IMR-90 (cell line): Measurements from ENCODE around the gene CHST3. TPM values are rescaled to one million over a fixed set of nuclear protein-coding genes. Genes with fewer than 3 reads are reported as not detected.

Source experiments
- ATAC-seq: fragments of 200-7000 bp; cut with Tn5 transposase; 2 replicates; pipeline ENCODE4 v1.9.1; 2020; ENCODE audit warnings: low read depth, mild to moderate bottlenecking, moderate library complexity
- BruUV-seq: library from RNA; stranded (reverse); fragments of 400-500 nt; replicated peaks from 2 replicates; lab custom pipeline; 2021; lab: Mats Ljungman, UMichigan
- CTCF ChIA-PET: fragments of 300-600 bp; formaldehyde crosslinking; extraction: SDS; loops from one replicate; lab custom pipeline; 2021; ENCODE audit warnings: antibody characterized with exemption; lab: Yijun Ruan, JAX
- POLR2A ChIA-PET: fragments of 300-600 bp; sonication (Branson Sonifier 250); formaldehyde crosslinking; loops from one replicate; lab custom pipeline; 2022; ENCODE audit warnings: antibody characterized with exemption; ENCODE audit not compliant: unreplicated experiment; lab: Charles Lee
- DNase-seq: peaks from one replicate; pipeline ENCODE4 v3.0.0; 2013
- H2AFZ ChIP-seq: replicated peaks from 2 replicates; pipeline ENCODE3; 2013; ENCODE audit warnings: low read length, mild to moderate bottlenecking; ENCODE audit not compliant: poor library complexity
- H2AK5ac ChIP-seq: 2 replicates; pipeline ENCODE4 v1.6.1; 2013; ENCODE audit warnings: low read depth, low read length, inconsistent platforms
- H2AK9ac ChIP-seq: replicated peaks from 2 replicates; pipeline ENCODE3; 2013; ENCODE audit warnings: mild to moderate bottlenecking, low read depth, low read length, moderate library complexity; ENCODE audit not compliant: poor library complexity
- H2BK120ac ChIP-seq: 2 replicates; pipeline ENCODE4 v1.6.1; 2013; ENCODE audit warnings: low read depth, low read length, inconsistent platforms
- H2BK15ac ChIP-seq: 3 replicates; pipeline ENCODE4 v1.6.1; 2013; ENCODE audit warnings: low read depth, low read length, inconsistent platforms
- H2BK20ac ChIP-seq: 2 replicates; pipeline ENCODE4 v1.6.1; 2013; ENCODE audit warnings: low read depth, mild to moderate bottlenecking, inconsistent platforms, low read length, moderate library complexity
- H2BK5ac ChIP-seq: 2 replicates; pipeline ENCODE4 v1.6.1; 2013; ENCODE audit warnings: mild to moderate bottlenecking, low read depth, low read length, inconsistent platforms; ENCODE audit not compliant: poor library complexity, severe bottlenecking
- H3K14ac ChIP-seq: replicated peaks from 2 replicates; pipeline ENCODE4 v1.6.1; 2013; ENCODE audit warnings: low read depth, low read length, inconsistent platforms
- H3K18ac ChIP-seq: 2 replicates; pipeline ENCODE4 v1.6.1; 2013; ENCODE audit warnings: low read depth, low read length, control low read depth
- H3K23ac ChIP-seq: 2 replicates; pipeline ENCODE4 v1.6.1; 2013; ENCODE audit warnings: low read depth, low read length, inconsistent platforms
- H3K27ac ChIP-seq: 2 replicates; pipeline ENCODE4 v1.5.1; 2013; ENCODE audit warnings: mild to moderate bottlenecking, control low read depth, low read length; ENCODE audit not compliant: insufficient read depth
- H3K27me3 ChIP-seq: 2 replicates; pipeline ENCODE4 v1.6.1; 2013; ENCODE audit warnings: low read length; ENCODE audit not compliant: control insufficient read depth, insufficient read depth
- H3K36me3 ChIP-seq: 2 replicates; pipeline ENCODE4 v1.6.1; 2013; ENCODE audit warnings: low read length, mixed read lengths; ENCODE audit not compliant: control insufficient read depth, insufficient read depth
- H3K4ac ChIP-seq: 2 replicates; pipeline ENCODE4 v1.6.1; 2013; ENCODE audit warnings: low read depth, low read length, inconsistent platforms
- H3K4me1 ChIP-seq: 2 replicates; pipeline ENCODE4 v1.6.1; 2013; ENCODE audit warnings: low read length, mixed read lengths; ENCODE audit not compliant: control insufficient read depth, insufficient read depth
- H3K4me2 ChIP-seq: 2 replicates; pipeline ENCODE4 v1.6.1; 2013; ENCODE audit warnings: low read depth, mild to moderate bottlenecking, control low read depth, low read length, moderate library complexity
- H3K4me3 ChIP-seq: 2 replicates; pipeline ENCODE4 v1.5.1; 2013; ENCODE audit warnings: low read depth, mild to moderate bottlenecking, control low read depth, low read length, moderate library complexity; ENCODE audit not compliant: insufficient read depth
- H3K56ac ChIP-seq: 2 replicates; pipeline ENCODE4 v1.6.1; 2013; ENCODE audit warnings: low read length, inconsistent platforms; ENCODE audit not compliant: insufficient read depth; ENCODE audit errors: extremely low read depth
- H3K79me1 ChIP-seq, 2 experiments: 2 replicates each; pipeline ENCODE4 v1.6.1; 2013; ENCODE audit warnings: low read length in 2 of 2, inconsistent platforms in 1 of 2, low read depth in 1 of 2
- H3K9ac ChIP-seq: 2 replicates; pipeline ENCODE4 v1.6.1; 2013; ENCODE audit warnings: low read depth, low read length, control low read depth
- H3K9me1 ChIP-seq: 2 replicates; pipeline ENCODE4 v1.6.1; 2013; ENCODE audit warnings: low read length, inconsistent platforms; ENCODE audit not compliant: insufficient read depth
- H3K9me3 ChIP-seq: 2 replicates; pipeline ENCODE4 v1.6.1; 2013; ENCODE audit warnings: low read length; ENCODE audit not compliant: control insufficient read depth, insufficient read depth
- H4K20me1 ChIP-seq: 2 replicates; pipeline ENCODE4 v1.6.1; 2013; ENCODE audit warnings: low read length, inconsistent platforms; ENCODE audit not compliant: insufficient read depth
- H4K5ac ChIP-seq: 2 replicates; pipeline ENCODE4 v1.6.1; 2013; ENCODE audit warnings: mild to moderate bottlenecking, low read depth, low read length, control low read depth
- H4K8ac ChIP-seq, 2 experiments: 2 replicates each; pipeline ENCODE4 v1.6.1; 2013; ENCODE audit warnings: low read depth in 2 of 2, low read length in 2 of 2, control low read depth in 1 of 2, inconsistent platforms in 1 of 2
- H4K91ac ChIP-seq: 2 replicates; pipeline ENCODE4 v1.6.1; 2013; ENCODE audit warnings: low read depth, low read length, inconsistent platforms; ENCODE audit not compliant: insufficient read depth
- BHLHE40 ChIP-seq: fragments of 150-350 bp; IDR thresholded peaks from 2 replicates; pipeline ENCODE4 v1.6.1; 2016; ENCODE audit warnings: mild to moderate bottlenecking, low read depth, low read length
- CEBPB ChIP-seq: IDR thresholded peaks from 2 replicates; pipeline ENCODE4 v1.6.1; 2012; ENCODE audit warnings: low read depth, low read length, improper control_type of control experiment
- CHD1 ChIP-seq: IDR thresholded peaks from 2 replicates; pipeline ENCODE4 v1.6.1; 2012; ENCODE audit warnings: low read depth, low read length, improper control_type of control experiment
- FOS ChIP-seq: fragments of 150-350 bp; IDR thresholded peaks from 2 replicates; pipeline ENCODE4 v1.6.1; 2016; ENCODE audit warnings: low read depth, low read length
- MAFK ChIP-seq: IDR thresholded peaks from 2 replicates; pipeline ENCODE4 v1.6.1; 2012; ENCODE audit warnings: low read depth, low read length, improper control_type of control experiment
- MAZ ChIP-seq: IDR thresholded peaks from 2 replicates; pipeline ENCODE4 v1.6.1; 2012; ENCODE audit warnings: low read depth, mild to moderate bottlenecking, low read length, improper control_type of control experiment, moderate library complexity, borderline replicate concordance
- MXI1 ChIP-seq: IDR thresholded peaks from 2 replicates; pipeline ENCODE4 v1.6.1; 2012; ENCODE audit warnings: low read depth, mild to moderate bottlenecking, low read length, moderate library complexity, borderline replicate concordance
- NFE2L2 ChIP-seq: fragments of 150-350 bp; IDR thresholded peaks from 2 replicates; pipeline ENCODE4 v1.6.1; 2016; ENCODE audit warnings: low read depth, mild to moderate bottlenecking, low read length
- POLR2A ChIP-seq: IDR thresholded peaks from 2 replicates; pipeline ENCODE4 v1.6.1; 2012; ENCODE audit warnings: mild to moderate bottlenecking, low read depth, low read length
- RAD21 ChIP-seq: IDR thresholded peaks from 2 replicates; pipeline ENCODE4 v1.6.1; 2012; ENCODE audit warnings: low read length, improper control_type of control experiment
- RCOR1 ChIP-seq: IDR thresholded peaks from 2 replicates; pipeline ENCODE4 v1.6.1; 2012; ENCODE audit warnings: mild to moderate bottlenecking, low read length, improper control_type of control experiment; ENCODE audit not compliant: insufficient replicate concordance
- RFX5 ChIP-seq: IDR thresholded peaks from 2 replicates; pipeline ENCODE4 v1.8.0; 2012; ENCODE audit warnings: low read depth, mild to moderate bottlenecking, low read length, moderate library complexity
- SMC3 ChIP-seq: fragments of 150-350 bp; IDR thresholded peaks from 2 replicates; pipeline ENCODE4 v1.6.1; 2016; ENCODE audit warnings: low read depth, mild to moderate bottlenecking, antibody characterized with exemption, low read length, moderate library complexity
- WGBS, 2 experiments: methylation state at CpG; one replicate each; pipeline versions ENCODE4 v1.1.5 to v1.1.7; 2013; ENCODE audit warnings: missing lambda C conversion rate in 2 of 2; ENCODE audit not compliant: insufficient read length in 1 of 2; ENCODE audit errors: extremely low coverage in 2 of 2; 5-methylcytosine and 5-hydroxymethylcytosine counted together
- dilution Hi-C: fragments of 300-500 bp; cut with HindIII; formaldehyde crosslinking; loops from one replicate; pipeline ENCODE4 v1.14.3; 2018; ENCODE audit warnings: low sequenced_read_pairs; ENCODE audit not compliant: unreplicated experiment
- in situ Hi-C: fragments of 300-500 bp; cut with MboI; formaldehyde crosslinking; loops from 3 replicates; pipeline ENCODE4 v1.14.3; 2019; ENCODE audit warnings: low sequenced_read_pairs, inconsistent platforms, mixed read lengths
- intact Hi-C: fragments of 100-400 bp; cut with micrococcal nuclease; formaldehyde crosslinking; loops from 2 replicates; pipeline ENCODE4 v1.10.0; 2022
- polyA plus RNA-seq, 3 experiments: library from polyadenylated mRNA; depleted of rRNA; stranded (reverse); fragments of >200 nt; gene quantifications; 2 replicates each; pipeline ENCODE4 v1.2.3, GENCODE V29; 2012; ENCODE audit warnings: low replicate concordance in 1 of 3
- total RNA-seq: library from RNA; depleted of rRNA; stranded (reverse); fragments of >200 nt; gene quantifications from 2 replicates; pipeline ENCODE4 v1.2.3, GENCODE V29; 2012
- TF ChIP-seq, protein P1 (sequence below): fragments of 150-350 bp; IDR thresholded peaks from 2 replicates; pipeline ENCODE4 v1.6.1; 2016; ENCODE audit warnings: low read depth, mild to moderate bottlenecking, low read length, moderate library complexity, borderline replicate concordance
- TF ChIP-seq, protein P2 (sequence below): fragments of 150-350 bp; IDR thresholded peaks from 2 replicates; pipeline ENCODE4 v1.6.1; 2017; ENCODE audit warnings: mild to moderate bottlenecking, antibody characterized with exemption, low read length, low read depth
- TF ChIP-seq, protein P3 (sequence below): conservative IDR thresholded peaks from 2 replicates; pipeline ENCODE4 v1.5.1; 2012; ENCODE audit warnings: mild to moderate bottlenecking, low read depth, low read length, improper control_type of control experiment

CHST3 gene
- total and polyA plus RNA-seq, 2 of the 4 experiments (the other 2 are of a cell fraction): 8.6 to 9.0 TPM

DNA sequence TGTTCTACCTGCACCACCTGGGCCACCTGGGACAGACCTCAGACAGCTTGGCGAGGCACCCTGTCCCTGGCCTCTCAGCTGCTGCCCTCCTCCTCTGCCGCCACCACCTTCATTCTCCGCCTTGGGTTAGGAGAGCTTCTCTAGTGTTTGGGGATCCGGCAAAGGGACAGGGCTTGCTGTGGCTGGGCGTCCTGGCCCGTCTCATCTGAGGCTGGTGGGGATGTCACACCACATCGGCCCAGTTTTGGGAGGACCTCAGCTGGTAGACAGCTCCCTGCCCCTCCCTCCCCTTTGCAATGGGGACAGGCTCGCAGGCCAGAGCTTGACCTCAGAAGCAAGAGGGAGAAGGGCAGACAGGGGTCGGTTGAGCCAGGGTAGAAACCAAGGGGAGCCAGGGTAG is 97.7 kb downstream of the CHST3 start:
- BruUV-seq: no TSS peak
- Histone ChIP-seq H2BK20ac (no peak overlapping the region), H2AK5ac (no peak overlapping the region), H3K56ac (no peak overlapping the region), H4K8ac (no peak overlapping the region), H3K27ac (no peak overlapping the region), H4K91ac (no peak overlapping the region), H3K23ac (no peak overlapping the region), H2BK15ac (no peak overlapping the region), H3K4me3 (no peak overlapping the region), H3K27me3 (peaks cover 41% of the 10 kb centered on the region), H3K9me3 (no peaks in the 10 kb centered on the region), H4K20me1 (no peaks in the 10 kb centered on the region), H3K4me2 (no peak overlapping the region), H3K14ac (no peak overlapping the region), H3K36me3 (no peaks in the 10 kb centered on the region), H3K4ac (no peak overlapping the region), H2AK9ac (peak overlapping the region; percentile 66), H3K4me1 (no peaks in the 10 kb centered on the region), H3K79me1 (no peaks in the 10 kb centered on the region), H3K18ac (no peak overlapping the region), H2AFZ (no peak overlapping the region), H2BK120ac (no peak overlapping the region), H3K9me1 (no peaks in the 10 kb centered on the region), H4K5ac (no peak overlapping the region), H3K9ac (no peak overlapping the region), H2BK5ac (no peak overlapping the region)
- ATAC-seq: no peak
- no peak for TF ChIP-seq RAD21
- TF ChIP-seq MXI1: no peak
- TF ChIP-seq RCOR1: no peak
- no peak for TF ChIP-seq CEBPB
- no peak for TF ChIP-seq NFE2L2
- TF ChIP-seq, protein P1, sequence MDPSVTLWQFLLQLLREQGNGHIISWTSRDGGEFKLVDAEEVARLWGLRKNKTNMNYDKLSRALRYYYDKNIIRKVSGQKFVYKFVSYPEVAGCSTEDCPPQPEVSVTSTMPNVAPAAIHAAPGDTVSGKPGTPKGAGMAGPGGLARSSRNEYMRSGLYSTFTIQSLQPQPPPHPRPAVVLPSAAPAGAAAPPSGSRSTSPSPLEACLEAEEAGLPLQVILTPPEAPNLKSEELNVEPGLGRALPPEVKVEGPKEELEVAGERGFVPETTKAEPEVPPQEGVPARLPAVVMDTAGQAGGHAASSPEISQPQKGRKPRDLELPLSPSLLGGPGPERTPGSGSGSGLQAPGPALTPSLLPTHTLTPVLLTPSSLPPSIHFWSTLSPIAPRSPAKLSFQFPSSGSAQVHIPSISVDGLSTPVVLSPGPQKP: no peak
- TF ChIP-seq, protein P2, sequence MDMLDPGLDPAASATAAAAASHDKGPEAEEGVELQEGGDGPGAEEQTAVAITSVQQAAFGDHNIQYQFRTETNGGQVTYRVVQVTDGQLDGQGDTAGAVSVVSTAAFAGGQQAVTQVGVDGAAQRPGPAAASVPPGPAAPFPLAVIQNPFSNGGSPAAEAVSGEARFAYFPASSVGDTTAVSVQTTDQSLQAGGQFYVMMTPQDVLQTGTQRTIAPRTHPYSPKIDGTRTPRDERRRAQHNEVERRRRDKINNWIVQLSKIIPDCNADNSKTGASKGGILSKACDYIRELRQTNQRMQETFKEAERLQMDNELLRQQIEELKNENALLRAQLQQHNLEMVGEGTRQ: no peak
- TF ChIP-seq CHD1: no peak
- TF ChIP-seq BHLHE40: no peak
- no peak for TF ChIP-seq SMC3
- TF ChIP-seq RFX5: no peak
- no peak for TF ChIP-seq MAFK
- no peak for TF ChIP-seq FOS
- TF ChIP-seq MAZ: no peak
- TF ChIP-seq, protein P3, sequence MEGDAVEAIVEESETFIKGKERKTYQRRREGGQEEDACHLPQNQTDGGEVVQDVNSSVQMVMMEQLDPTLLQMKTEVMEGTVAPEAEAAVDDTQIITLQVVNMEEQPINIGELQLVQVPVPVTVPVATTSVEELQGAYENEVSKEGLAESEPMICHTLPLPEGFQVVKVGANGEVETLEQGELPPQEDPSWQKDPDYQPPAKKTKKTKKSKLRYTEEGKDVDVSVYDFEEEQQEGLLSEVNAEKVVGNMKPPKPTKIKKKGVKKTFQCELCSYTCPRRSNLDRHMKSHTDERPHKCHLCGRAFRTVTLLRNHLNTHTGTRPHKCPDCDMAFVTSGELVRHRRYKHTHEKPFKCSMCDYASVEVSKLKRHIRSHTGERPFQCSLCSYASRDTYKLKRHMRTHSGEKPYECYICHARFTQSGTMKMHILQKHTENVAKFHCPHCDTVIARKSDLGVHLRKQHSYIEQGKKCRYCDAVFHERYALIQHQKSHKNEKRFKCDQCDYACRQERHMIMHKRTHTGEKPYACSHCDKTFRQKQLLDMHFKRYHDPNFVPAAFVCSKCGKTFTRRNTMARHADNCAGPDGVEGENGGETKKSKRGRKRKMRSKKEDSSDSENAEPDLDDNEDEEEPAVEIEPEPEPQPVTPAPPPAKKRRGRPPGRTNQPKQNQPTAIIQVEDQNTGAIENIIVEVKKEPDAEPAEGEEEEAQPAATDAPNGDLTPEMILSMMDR: no peak
- TF ChIP-seq POLR2A: no peak
- intact Hi-C loops (no loop called here), in situ Hi-C loops (no loop called here), dilution Hi-C loops (no loop called here)
- no peak for DNase-seq
- WGBS, 2 experiments: no CpG with 5 or more reads among the region's 9 CpGs
- ChIA-PET POLR2A (no interaction called here), CTCF (no interaction called here)
